K562 (cell line): Measurements from ENCODE around the gene IFT25. TPM values are rescaled to one million over a fixed set of nuclear protein-coding genes. Genes with fewer than 3 reads are reported as not detected.

Experiments used
- ATAC-seq: fragments of 200-7000 bp; cut with Tn5 transposase; 3 replicates; pipeline ENCODE4 v1.9.1; 2020; ENCODE audit warnings: moderate library complexity
- BruUV-seq: library from RNA; stranded (reverse); fragments of 400-500 nt; replicated peaks from 2 replicates; lab custom pipeline; 2021; lab: Mats Ljungman, UMichigan
- CTCF ChIA-PET: fragments of 300-600 bp; formaldehyde crosslinking; extraction: SDS; loops from one replicate; lab custom pipeline; 2021; ENCODE audit warnings: low intra/inter-chr PET ratio; lab: Yijun Ruan, JAX
- POLR2A ChIA-PET: fragments of 300-600, 350-650 bp; sonication (Branson Sonifier 250); formaldehyde crosslinking; extraction: SDS; loops from one replicate; lab custom pipeline; 2021; ENCODE audit warnings: antibody characterized with exemption, inconsistent platforms; lab: Yijun Ruan, JAX
- DNase-seq, 4 experiments: peaks; one replicate each; pipeline versions ENCODE4 v3.0.0 to v3.0.0-alpha.2; 2011 to 2018; ENCODE audit warnings: low spot score in 3 of 4, mixed read lengths in 3 of 4; ENCODE audit errors: extremely low read depth in 1 of 4
- FAIRE-seq: peaks from 2 replicates; lab custom pipeline; 2011; peaks lifted over from hg19 to GRCh38; lab: Jason Lieb, UNC
- H2AFZ ChIP-seq: 2 replicates; pipeline ENCODE4 v1.6.0; 2011; ENCODE audit warnings: low read depth, low read length, control low read depth, inconsistent platforms
- H3K27ac ChIP-seq: fragments of 200-600 bp; 3 replicates; pipeline ENCODE4 v1.8.0; 2011; ENCODE audit warnings: low read depth, mild to moderate bottlenecking, control low read depth, inconsistent platforms, low read length, moderate library complexity, mixed read lengths; ENCODE audit errors: extremely low read depth
- H3K27me3 ChIP-seq, 2 experiments: fragments of 300-600 bp in 1 of 2; 2 replicates in 1 of 2; 3 replicates in 1 of 2; pipeline versions ENCODE4 v1.6.0 to v1.8.0; 2011; ENCODE audit warnings: inconsistent platforms in 2 of 2, low read length in 2 of 2, mild to moderate bottlenecking in 1 of 2, mixed read lengths in 1 of 2, moderate library complexity in 1 of 2; ENCODE audit not compliant: control insufficient read depth in 2 of 2, insufficient read depth in 2 of 2
- H3K36me3 ChIP-seq: fragments of 300-600 bp; 3 replicates; pipeline ENCODE4 v1.8.0; 2011; ENCODE audit warnings: mild to moderate bottlenecking, low read length, inconsistent platforms; ENCODE audit not compliant: control insufficient read depth, insufficient read depth
- H3K4me1 ChIP-seq, 2 experiments: fragments of 200-600 bp in 1 of 2; replicated peaks in 1 of 2; 2 replicates in 1 of 2; 3 replicates in 1 of 2; pipeline versions ENCODE4 v1.5.1 to v1.8.0; 2011; ENCODE audit warnings: inconsistent platforms in 2 of 2, low read length in 2 of 2, mild to moderate bottlenecking in 1 of 2, mixed read lengths in 1 of 2, moderate library complexity in 1 of 2; ENCODE audit not compliant: control insufficient read depth in 2 of 2, insufficient read depth in 2 of 2
- H3K4me2 ChIP-seq: 2 replicates; pipeline ENCODE4 v1.6.1; 2011; ENCODE audit warnings: low read length, control low read depth, inconsistent platforms, mixed read lengths; ENCODE audit not compliant: insufficient read depth
- H3K4me3 ChIP-seq: fragments of 200-600 bp; sonication (generic), shearing (Covaris generic); 2 replicates; pipeline ENCODE4 v1.5.1; 2016; ENCODE audit warnings: control low read depth, inconsistent platforms
- H3K79me2 ChIP-seq: fragments of 200-600 bp; 3 replicates; pipeline ENCODE4 v1.8.0; 2011; ENCODE audit warnings: low read length, inconsistent platforms; ENCODE audit not compliant: control insufficient read depth, insufficient read depth
- H3K9ac ChIP-seq, 2 experiments: 2 replicates each; pipeline versions ENCODE4 v1.6.0 to v1.6.1; 2011; ENCODE audit warnings: low read depth in 2 of 2, low read length in 2 of 2, control low read depth in 1 of 2, inconsistent platforms in 1 of 2, mild to moderate bottlenecking in 1 of 2, mixed read lengths in 1 of 2; ENCODE audit not compliant: insufficient read depth in 1 of 2
- H3K9me1 ChIP-seq: one replicate; pipeline ENCODE4 v1.6.0; 2011; ENCODE audit warnings: inconsistent platforms, mild to moderate bottlenecking, low read length, moderate library complexity; ENCODE audit not compliant: control insufficient read depth, insufficient read depth
- H3K9me3 ChIP-seq: replicated peaks from 2 replicates; pipeline ENCODE4 v1.5.1; 2011; ENCODE audit warnings: low read depth, low read length, inconsistent platforms; ENCODE audit not compliant: control insufficient read depth, insufficient read depth
- H4K20me1 ChIP-seq: replicated peaks from 2 replicates; pipeline ENCODE4 v1.6.1; 2011; ENCODE audit warnings: low read length, inconsistent platforms, mixed read lengths; ENCODE audit not compliant: control insufficient read depth, insufficient read depth
- CBX5 ChIP-seq: IDR thresholded peaks from 2 replicates; pipeline ENCODE4 v1.6.1; 2014; ENCODE audit warnings: low read depth, borderline replicate concordance
- CHD2 ChIP-seq: IDR thresholded peaks from 2 replicates; pipeline ENCODE4 v1.6.1; 2011; ENCODE audit warnings: low read depth, low read length
- ELF4 ChIP-seq: fragments of 450-650 bp; formaldehyde crosslinking; IDR thresholded peaks from 2 replicates; pipeline ENCODE4 v1.4.0; 2022; ENCODE audit warnings: missing genetic modification characterization
- HOXB6 ChIP-seq: fragments of 250-450 bp; sonication (Bioruptor Pico); IDR thresholded peaks from 2 replicates; pipeline ENCODE4 v1.5.1; 2022; ENCODE audit warnings: mild to moderate bottlenecking, borderline replicate concordance
- NCOR1 ChIP-seq: fragments of 450-650 bp; IDR thresholded peaks from 2 replicates; pipeline ENCODE4 v1.6.1; 2016; ENCODE audit warnings: mild to moderate bottlenecking, moderate library complexity
- SIRT6 ChIP-seq: IDR thresholded peaks from one replicate; pipeline ENCODE4 v1.6.1; 2012; ENCODE audit warnings: low read depth, mild to moderate bottlenecking, control low read depth, inconsistent platforms, low read length, moderate library complexity
- SNIP1 ChIP-seq: fragments of 450-650 bp; IDR thresholded peaks from 2 replicates; pipeline ENCODE4 v1.7.1; 2017; ENCODE audit warnings: low read depth, mild to moderate bottlenecking
- STAT5B ChIP-seq: fragments of 250-450 bp; sonication (Bioruptor Pico); IDR thresholded peaks from 2 replicates; pipeline ENCODE4 v1.8.0; 2021; ENCODE audit warnings: mild to moderate bottlenecking, inconsistent platforms
- TEAD1 ChIP-seq, 2 experiments: fragments of 450-650 bp in 1 of 2; sonication (generic) in 1 of 2; formaldehyde crosslinking; IDR thresholded peaks; 2 replicates each; pipeline versions ENCODE4 v1.4.0 to v1.8.0; 2020 to 2022; ENCODE audit warnings: mild to moderate bottlenecking in 2 of 2, missing genetic modification reagents in 1 of 2
- TRIM24 ChIP-seq, 2 experiments: fragments of 450-650 bp; IDR thresholded peaks; 2 replicates each; pipeline ENCODE4 v1.6.1; 2016
- ZFP1 ChIP-seq: fragments of 450-650 bp; formaldehyde crosslinking; IDR thresholded peaks from 2 replicates; pipeline ENCODE4 v1.4.0; 2020; ENCODE audit warnings: mild to moderate bottlenecking, mixed read lengths
- ZNF197 ChIP-seq: fragments of 200-800 bp; sonication (Bioruptor generic); IDR thresholded peaks from 2 replicates; pipeline ENCODE4 v1.6.1; 2016; ENCODE audit warnings: low read depth, missing genetic modification characterization, missing compliant biosample characterization
- ZNF212 ChIP-seq: fragments of 450-650 bp; formaldehyde crosslinking; IDR thresholded peaks from 2 replicates; pipeline ENCODE4 v1.4.0; 2020; ENCODE audit warnings: mild to moderate bottlenecking
- ZNF408 ChIP-seq: fragments of 250-450 bp; sonication (Bioruptor Pico); IDR thresholded peaks from 2 replicates; pipeline ENCODE4 v1.4.0; 2020; ENCODE audit warnings: low read depth, mild to moderate bottlenecking, moderate library complexity
- WGBS: fragments of 100-300 bp; shearing (Covaris generic); methylation state at CpG from one replicate; pipeline ENCODE4 v1.1.6; 2016; ENCODE audit warnings: low coverage, mixed read lengths; ENCODE audit not compliant: insufficient coverage; ENCODE audit errors: missing lambda C conversion rate; 5-methylcytosine and 5-hydroxymethylcytosine counted together
- in situ Hi-C: fragments of 300-500 bp; cut with MboI; formaldehyde crosslinking; loops from 4 replicates; pipeline ENCODE4 v1.15.0; 2018; ENCODE audit warnings: inconsistent platforms, mixed read lengths
- intact Hi-C: fragments of 100-400 bp; cut with micrococcal nuclease; formaldehyde crosslinking; loops from 2 replicates; pipeline ENCODE4 v1.14.2; 2022
- polyA plus RNA-seq, 8 experiments: library from polyadenylated mRNA; depleted of rRNA in 4 of 8; stranded (reverse) in 5 of 8; unstranded in 3 of 8; fragments of >200 nt; fragmentation: Nextera tagmentation in 2 of 8; fragmentation: Illumina TruSeq in 1 of 8; extraction: Ambion mirVana in 2 of 8; extraction: Trizol in 1 of 8; gene quantifications; 2 replicates each; pipeline versions ENCODE4 v1.2.1 to v1.2.3, GENCODE V29; 2011 to 2014; ENCODE audit warnings: inconsistent platforms in 1 of 8, missing spikeins in 1 of 8
- total RNA-seq, 7 experiments: library from RNA; depleted of rRNA in 6 of 7; stranded (reverse); fragments of >200 nt in 6 of 7; fragmentation: Illumina TruSeq in 2 of 7; extraction: Trizol in 2 of 7; gene quantifications; 2 replicates each; pipeline versions ENCODE4 v1.2.1 to v1.2.3, GENCODE V29; 2011 to 2021; ENCODE audit warnings: low replicate concordance in 1 of 7
- TF ChIP-seq, protein P1 (sequence below): sonication (generic); formaldehyde crosslinking; IDR thresholded peaks from 2 replicates; pipeline ENCODE4 v1.8.0; 2022; ENCODE audit warnings: missing genetic modification reagents, mild to moderate bottlenecking, borderline replicate concordance
- TF ChIP-seq, protein P2 (sequence below): sonication (generic); formaldehyde crosslinking; IDR thresholded peaks from 2 replicates; pipeline ENCODE4 v1.8.0; 2023; ENCODE audit warnings: mild to moderate bottlenecking, missing genetic modification reagents
- TF ChIP-seq, protein P3 (sequence below), 3 experiments: IDR thresholded peaks in 2 of 3; conservative IDR thresholded peaks in 1 of 3; 2 replicates each; pipeline ENCODE4 v1.5.1; 2011 to 2012; ENCODE audit warnings: low read length in 3 of 3, mild to moderate bottlenecking in 3 of 3, control low read depth in 2 of 3, improper control_type of control experiment in 1 of 3, inconsistent platforms in 1 of 3, low read depth in 1 of 3, mixed read lengths in 1 of 3, moderate library complexity in 1 of 3; ENCODE audit not compliant: insufficient read depth in 2 of 3
- TF ChIP-seq, protein P4 (sequence below), 2 experiments: fragments of 450-650 bp in 1 of 2; sonication (generic) in 1 of 2; formaldehyde crosslinking; conservative IDR thresholded peaks; 2 replicates each; pipeline versions ENCODE4 v1.4.0 to v1.8.1; 2020 to 2022; ENCODE audit warnings: mild to moderate bottlenecking in 1 of 2, missing genetic modification reagents in 1 of 2

IFT25 gene
- total and polyA plus RNA-seq, 9 of the 15 experiments (the other 6 are each of a cell fraction or from before 2014, with no cell fraction given) = 93.6 to 209 (median 167) TPM

DNA sequence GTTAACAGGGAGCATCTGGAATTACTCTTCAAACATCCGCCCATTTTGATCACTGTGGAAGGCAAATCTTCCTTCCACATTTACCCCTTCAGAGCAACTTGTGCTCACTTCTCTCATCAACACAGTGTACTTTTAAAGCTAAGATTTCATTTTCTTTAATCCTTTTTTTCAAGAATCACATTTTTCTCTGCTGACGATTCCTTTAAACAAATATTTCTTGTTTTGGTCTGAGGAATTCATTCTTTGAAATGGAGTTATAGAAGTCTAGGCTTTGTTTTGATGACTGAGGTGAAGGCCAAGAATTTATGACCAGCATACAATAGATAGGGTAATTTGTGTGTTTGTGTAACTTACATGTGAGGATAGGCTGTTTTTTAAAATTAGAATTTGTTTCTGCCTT lies 26.2 kb upstream of the IFT25 start:
- H3K27ac ChIP-seq = no peak overlapping the region
- H3K4me1 ChIP-seq = no peaks in the 10 kb centered on the region; a peak in 2 of 5 replicates
- BruUV-seq = no TSS peak
- H3K9me3 ChIP-seq = no peaks in the 10 kb centered on the region
- intact Hi-C loops = no loop called here
- WGBS = 88% methylated on average over 2 of the region's 2 CpGs
- H2AFZ ChIP-seq = no peak overlapping the region
- DNase-seq (no peak), ATAC-seq (no peak), FAIRE-seq (no peak)
- in situ Hi-C loops = no loop called here
- H3K9me1 ChIP-seq = no peaks in the 10 kb centered on the region
- ChIA-PET POLR2A (interaction anchor here (1.5 kb wide), 1 partner anchor 10 kb away, joined by 3 read pairs; no protein-coding TSS in a partner anchor), CTCF (no interaction called here)
- H4K20me1 ChIP-seq = no peaks in the 10 kb centered on the region
- no peak overlapping the region for H3K4me3 ChIP-seq
- TF ChIP-seq, protein P1, sequence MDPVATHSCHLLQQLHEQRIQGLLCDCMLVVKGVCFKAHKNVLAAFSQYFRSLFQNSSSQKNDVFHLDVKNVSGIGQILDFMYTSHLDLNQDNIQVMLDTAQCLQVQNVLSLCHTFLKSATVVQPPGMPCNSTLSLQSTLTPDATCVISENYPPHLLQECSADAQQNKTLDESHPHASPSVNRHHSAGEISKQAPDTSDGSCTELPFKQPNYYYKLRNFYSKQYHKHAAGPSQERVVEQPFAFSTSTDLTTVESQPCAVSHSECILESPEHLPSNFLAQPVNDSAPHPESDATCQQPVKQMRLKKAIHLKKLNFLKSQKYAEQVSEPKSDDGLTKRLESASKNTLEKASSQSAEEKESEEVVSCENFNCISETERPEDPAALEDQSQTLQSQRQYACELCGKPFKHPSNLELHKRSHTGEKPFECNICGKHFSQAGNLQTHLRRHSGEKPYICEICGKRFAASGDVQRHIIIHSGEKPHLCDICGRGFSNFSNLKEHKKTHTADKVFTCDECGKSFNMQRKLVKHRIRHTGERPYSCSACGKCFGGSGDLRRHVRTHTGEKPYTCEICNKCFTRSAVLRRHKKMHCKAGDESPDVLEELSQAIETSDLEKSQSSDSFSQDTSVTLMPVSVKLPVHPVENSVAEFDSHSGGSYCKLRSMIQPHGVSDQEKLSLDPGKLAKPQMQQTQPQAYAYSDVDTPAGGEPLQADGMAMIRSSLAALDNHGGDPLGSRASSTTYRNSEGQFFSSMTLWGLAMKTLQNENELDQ (CRISPR knock-in tag) = no peak
- TF ChIP-seq ZNF408 (no peak), ZFP1 (CRISPR knock-in tag) (no peak), TEAD1 (CRISPR knock-in tag; IDR thresholded peaks at IDR 0.05) (no peak), ZNF212 (CRISPR knock-in tag) (no peak), NCOR1 (no peak), STAT5B (CRISPR knock-in tag) (no peak), TRIM24 (IDR thresholded peaks at IDR 0.05) (no peak), SNIP1 (no peak), ELF4 (no peak), ZNF197 (CRISPR knock-in tag) (no peak), HOXB6 (CRISPR knock-in tag) (no peak), CBX5 (no peak), SIRT6 (no peak), CHD2 (no peak)
- TF ChIP-seq, protein P2, sequence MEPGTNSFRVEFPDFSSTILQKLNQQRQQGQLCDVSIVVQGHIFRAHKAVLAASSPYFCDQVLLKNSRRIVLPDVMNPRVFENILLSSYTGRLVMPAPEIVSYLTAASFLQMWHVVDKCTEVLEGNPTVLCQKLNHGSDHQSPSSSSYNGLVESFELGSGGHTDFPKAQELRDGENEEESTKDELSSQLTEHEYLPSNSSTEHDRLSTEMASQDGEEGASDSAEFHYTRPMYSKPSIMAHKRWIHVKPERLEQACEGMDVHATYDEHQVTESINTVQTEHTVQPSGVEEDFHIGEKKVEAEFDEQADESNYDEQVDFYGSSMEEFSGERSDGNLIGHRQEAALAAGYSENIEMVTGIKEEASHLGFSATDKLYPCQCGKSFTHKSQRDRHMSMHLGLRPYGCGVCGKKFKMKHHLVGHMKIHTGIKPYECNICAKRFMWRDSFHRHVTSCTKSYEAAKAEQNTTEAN (CRISPR knock-in tag) = no peak
- TF ChIP-seq, protein P3, sequence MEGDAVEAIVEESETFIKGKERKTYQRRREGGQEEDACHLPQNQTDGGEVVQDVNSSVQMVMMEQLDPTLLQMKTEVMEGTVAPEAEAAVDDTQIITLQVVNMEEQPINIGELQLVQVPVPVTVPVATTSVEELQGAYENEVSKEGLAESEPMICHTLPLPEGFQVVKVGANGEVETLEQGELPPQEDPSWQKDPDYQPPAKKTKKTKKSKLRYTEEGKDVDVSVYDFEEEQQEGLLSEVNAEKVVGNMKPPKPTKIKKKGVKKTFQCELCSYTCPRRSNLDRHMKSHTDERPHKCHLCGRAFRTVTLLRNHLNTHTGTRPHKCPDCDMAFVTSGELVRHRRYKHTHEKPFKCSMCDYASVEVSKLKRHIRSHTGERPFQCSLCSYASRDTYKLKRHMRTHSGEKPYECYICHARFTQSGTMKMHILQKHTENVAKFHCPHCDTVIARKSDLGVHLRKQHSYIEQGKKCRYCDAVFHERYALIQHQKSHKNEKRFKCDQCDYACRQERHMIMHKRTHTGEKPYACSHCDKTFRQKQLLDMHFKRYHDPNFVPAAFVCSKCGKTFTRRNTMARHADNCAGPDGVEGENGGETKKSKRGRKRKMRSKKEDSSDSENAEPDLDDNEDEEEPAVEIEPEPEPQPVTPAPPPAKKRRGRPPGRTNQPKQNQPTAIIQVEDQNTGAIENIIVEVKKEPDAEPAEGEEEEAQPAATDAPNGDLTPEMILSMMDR (IDR thresholded peaks at IDR 0.05 in 2 of 3, conservative IDR thresholded peaks at IDR 0.05 in 1 of 3; ENCODE audit: insufficient read depth in 2 of 3, low read depth in 1 of 3, low read length in 3 of 3) = no peak
- TF ChIP-seq, protein P4, sequence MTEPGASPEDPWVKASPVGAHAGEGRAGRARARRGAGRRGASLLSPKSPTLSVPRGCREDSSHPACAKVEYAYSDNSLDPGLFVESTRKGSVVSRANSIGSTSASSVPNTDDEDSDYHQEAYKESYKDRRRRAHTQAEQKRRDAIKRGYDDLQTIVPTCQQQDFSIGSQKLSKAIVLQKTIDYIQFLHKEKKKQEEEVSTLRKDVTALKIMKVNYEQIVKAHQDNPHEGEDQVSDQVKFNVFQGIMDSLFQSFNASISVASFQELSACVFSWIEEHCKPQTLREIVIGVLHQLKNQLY (CRISPR knock-in tag; conservative IDR thresholded peaks at IDR 0.05) = no peak
- H3K79me2 ChIP-seq = no peaks in the 10 kb centered on the region
- peaks cover 36% of the 10 kb centered on the region for H3K36me3 ChIP-seq
- no peak overlapping the region for H3K4me2 ChIP-seq
- no peaks in the 10 kb centered on the region for H3K27me3 ChIP-seq
- no peak overlapping the region for H3K9ac ChIP-seq
